Hepatocyte (in vitro differentiated cells): ENCODE results near the gene COX4I1. TPM values are rescaled to one million over a fixed set of nuclear protein-coding genes. Genes with fewer than 3 reads are reported as not detected.
A peak's percentile ranks its signal among the peaks of the same experiment; 100 is the strongest.

Experiments
- DNase-seq: peaks from one replicate; pipeline ENCODE4 v3.0.0-alpha.2; 2016; ENCODE audit warnings: low spot score
- H2AFZ ChIP-seq: fragments of 200-600 bp; sonication (generic); 2 replicates; pipeline ENCODE4 v1.6.0; 2016; ENCODE audit warnings: antibody characterized with exemption, mild to moderate bottlenecking
- H3K27ac ChIP-seq: fragments of 200-600 bp; sonication (generic); 2 replicates; pipeline ENCODE4 v1.5.1; 2016; ENCODE audit warnings: mild to moderate bottlenecking
- H3K27me3 ChIP-seq: fragments of 200-600 bp; sonication (generic); 2 replicates; pipeline ENCODE4 v1.6.1; 2016
- H3K36me3 ChIP-seq: fragments of 200-600 bp; sonication (generic); replicated peaks from 2 replicates; pipeline ENCODE4 v1.5.1; 2016; ENCODE audit warnings: low read depth; ENCODE audit not compliant: insufficient read depth
- H3K4me1 ChIP-seq: fragments of 200-600 bp; sonication (generic); 2 replicates; pipeline ENCODE4 v1.5.1; 2016; ENCODE audit warnings: mild to moderate bottlenecking, moderate library complexity; ENCODE audit not compliant: insufficient read depth
- H3K4me2 ChIP-seq: fragments of 200-600 bp; sonication (generic); 2 replicates; pipeline ENCODE4 v1.6.0; 2016
- H3K4me3 ChIP-seq: fragments of 200-600 bp; sonication (generic); 2 replicates; pipeline ENCODE4 v1.5.1; 2016; ENCODE audit warnings: mild to moderate bottlenecking
- H3K79me2 ChIP-seq: fragments of 200-600 bp; sonication (generic); 2 replicates; pipeline ENCODE4 v1.6.0; 2017; ENCODE audit warnings: mild to moderate bottlenecking
- H3K9me2 ChIP-seq: fragments of 200-600 bp; sonication (generic); replicated peaks from 2 replicates; pipeline ENCODE4 v1.6.0; 2017; ENCODE audit warnings: mild to moderate bottlenecking; ENCODE audit not compliant: insufficient read depth
- H3K9me3 ChIP-seq: fragments of 200-600 bp; sonication (generic); 2 replicates; pipeline ENCODE4 v1.5.1; 2016; ENCODE audit warnings: low read depth, mild to moderate bottlenecking
- H4K20me1 ChIP-seq: fragments of 200-600 bp; sonication (generic); 2 replicates; pipeline ENCODE4 v1.6.0; 2016; ENCODE audit warnings: mild to moderate bottlenecking; ENCODE audit not compliant: insufficient read depth, poor library complexity, severe bottlenecking
- EZH2 ChIP-seq: fragments of 200-600 bp; sonication (generic); IDR thresholded peaks from 2 replicates; pipeline ENCODE4 v1.6.1; 2016; ENCODE audit warnings: antibody characterized with exemption, mild to moderate bottlenecking, borderline replicate concordance
- EZH2phosphoT487 ChIP-seq: fragments of 200-600 bp; sonication (generic); IDR thresholded peaks from one replicate; pipeline ENCODE4 v1.6.1; 2018; ENCODE audit warnings: antibody characterized with exemption, mild to moderate bottlenecking, low read depth, moderate library complexity; ENCODE audit not compliant: unreplicated experiment, severe bottlenecking
- WGBS: methylation state at CpG from one replicate; pipeline ENCODE4 v1.1.6; 2016; ENCODE audit warnings: low lambda C conversion rate; ENCODE audit errors: missing lambda C conversion rate; 5-methylcytosine and 5-hydroxymethylcytosine counted together
- polyA plus RNA-seq: library from polyadenylated mRNA; unstranded; fragments of >200 nt; fragmentation: Nextera tagmentation; extraction: Ambion mirVana; gene quantifications from 2 replicates; pipeline ENCODE4 v1.2.1, GENCODE V29; 2016
- total RNA-seq: library from RNA; depleted of rRNA; stranded (reverse); fragments of >200 nt; gene quantifications from 2 replicates; pipeline ENCODE4 v1.2.3, GENCODE V29; 2014
- TF ChIP-seq, protein P1 (sequence below): fragments of 200-600 bp; sonication (generic); IDR thresholded peaks from 2 replicates; pipeline ENCODE4 v1.5.1; 2016; ENCODE audit warnings: antibody characterized with exemption, mild to moderate bottlenecking; ENCODE audit not compliant: poor library complexity

COX4I1 gene
- total and polyA plus RNA-seq, 2 experiments from 2014 or later = 449 to 655 TPM

DNA sequence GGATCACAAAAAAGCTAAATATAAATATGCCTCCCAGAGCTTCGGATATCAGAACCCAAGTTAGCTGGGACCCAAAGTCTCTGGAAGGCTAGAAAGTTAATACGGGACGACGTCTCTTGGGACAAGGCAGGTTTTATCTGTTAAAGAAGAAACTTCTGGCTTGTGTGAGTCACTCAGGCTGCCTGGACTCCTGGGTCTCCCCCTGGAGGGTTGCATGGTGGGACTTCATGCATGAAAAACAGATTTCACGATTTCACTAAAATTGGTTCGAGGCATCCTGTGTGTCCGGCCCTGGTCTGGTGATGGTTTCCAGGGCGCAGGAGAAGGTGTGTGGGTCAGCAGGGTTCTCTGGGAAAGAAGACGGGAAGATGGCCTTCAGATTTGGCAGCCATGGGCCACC is 47.0 kb downstream of the COX4I1 start:
- Histone ChIP-seq H3K4me1 (peaks cover 7% of the 10 kb centered on the region), H3K36me3 (no peaks in the 10 kb centered on the region), H3K4me2 (no peak overlapping the region), H3K79me2 (no peaks in the 10 kb centered on the region), H3K27ac (no peak overlapping the region), H2AFZ (no peak overlapping the region), H3K9me2 (no peaks in the 10 kb centered on the region), H3K9me3 (no peaks in the 10 kb centered on the region), H4K20me1 (no peaks in the 10 kb centered on the region), H3K27me3 (no peaks in the 10 kb centered on the region), H3K4me3 (no peak overlapping the region)
- no peak for DNase-seq
- WGBS = 93% methylated on average over 9 of the region's 9 CpGs
- no peak for TF ChIP-seq EZH2
- TF ChIP-seq, protein P1, sequence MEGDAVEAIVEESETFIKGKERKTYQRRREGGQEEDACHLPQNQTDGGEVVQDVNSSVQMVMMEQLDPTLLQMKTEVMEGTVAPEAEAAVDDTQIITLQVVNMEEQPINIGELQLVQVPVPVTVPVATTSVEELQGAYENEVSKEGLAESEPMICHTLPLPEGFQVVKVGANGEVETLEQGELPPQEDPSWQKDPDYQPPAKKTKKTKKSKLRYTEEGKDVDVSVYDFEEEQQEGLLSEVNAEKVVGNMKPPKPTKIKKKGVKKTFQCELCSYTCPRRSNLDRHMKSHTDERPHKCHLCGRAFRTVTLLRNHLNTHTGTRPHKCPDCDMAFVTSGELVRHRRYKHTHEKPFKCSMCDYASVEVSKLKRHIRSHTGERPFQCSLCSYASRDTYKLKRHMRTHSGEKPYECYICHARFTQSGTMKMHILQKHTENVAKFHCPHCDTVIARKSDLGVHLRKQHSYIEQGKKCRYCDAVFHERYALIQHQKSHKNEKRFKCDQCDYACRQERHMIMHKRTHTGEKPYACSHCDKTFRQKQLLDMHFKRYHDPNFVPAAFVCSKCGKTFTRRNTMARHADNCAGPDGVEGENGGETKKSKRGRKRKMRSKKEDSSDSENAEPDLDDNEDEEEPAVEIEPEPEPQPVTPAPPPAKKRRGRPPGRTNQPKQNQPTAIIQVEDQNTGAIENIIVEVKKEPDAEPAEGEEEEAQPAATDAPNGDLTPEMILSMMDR = no peak
- TF ChIP-seq EZH2phosphoT487 = no peak

DNA sequence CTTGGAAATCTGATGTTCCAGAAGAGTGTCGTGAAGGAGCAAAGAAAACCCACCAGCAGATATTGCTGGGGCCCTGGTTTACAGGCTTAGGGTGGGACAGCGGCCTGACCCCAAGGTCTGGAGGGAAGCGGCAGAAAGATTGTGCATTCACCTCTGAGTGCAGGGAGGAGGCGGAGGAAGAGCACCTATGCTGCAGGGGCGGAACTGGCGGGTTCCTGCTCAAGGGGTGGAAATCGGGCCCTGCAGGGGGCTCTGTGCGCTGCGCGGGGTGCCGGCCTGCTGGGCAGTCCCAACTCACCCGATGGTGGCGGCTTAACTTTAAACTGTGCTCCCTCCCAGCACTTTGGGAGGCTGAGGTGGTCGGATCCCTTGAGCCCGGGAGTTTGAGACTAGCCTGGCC is 47.5 kb downstream of the COX4I1 start:
- H3K9me3 ChIP-seq = no peaks in the 10 kb centered on the region
- H3K79me2 ChIP-seq = no peaks in the 10 kb centered on the region
- no peaks in the 10 kb centered on the region for H3K36me3 ChIP-seq
- no peak for DNase-seq
- H2AFZ ChIP-seq = no peak overlapping the region
- no peaks in the 10 kb centered on the region for H3K9me2 ChIP-seq
- no peak overlapping the region for H3K27ac ChIP-seq
- TF ChIP-seq EZH2phosphoT487 (no peak), EZH2 (no peak)
- TF ChIP-seq, protein P1 = no peak
- 87% methylated on average over 15 of the region's 15 CpGs for WGBS
- no peaks in the 10 kb centered on the region for H3K27me3 ChIP-seq
- H3K4me1 ChIP-seq = peaks cover 7% of the 10 kb centered on the region
- no peak overlapping the region for H3K4me2 ChIP-seq
- no peaks in the 10 kb centered on the region for H4K20me1 ChIP-seq
- no peak overlapping the region for H3K4me3 ChIP-seq

DNA sequence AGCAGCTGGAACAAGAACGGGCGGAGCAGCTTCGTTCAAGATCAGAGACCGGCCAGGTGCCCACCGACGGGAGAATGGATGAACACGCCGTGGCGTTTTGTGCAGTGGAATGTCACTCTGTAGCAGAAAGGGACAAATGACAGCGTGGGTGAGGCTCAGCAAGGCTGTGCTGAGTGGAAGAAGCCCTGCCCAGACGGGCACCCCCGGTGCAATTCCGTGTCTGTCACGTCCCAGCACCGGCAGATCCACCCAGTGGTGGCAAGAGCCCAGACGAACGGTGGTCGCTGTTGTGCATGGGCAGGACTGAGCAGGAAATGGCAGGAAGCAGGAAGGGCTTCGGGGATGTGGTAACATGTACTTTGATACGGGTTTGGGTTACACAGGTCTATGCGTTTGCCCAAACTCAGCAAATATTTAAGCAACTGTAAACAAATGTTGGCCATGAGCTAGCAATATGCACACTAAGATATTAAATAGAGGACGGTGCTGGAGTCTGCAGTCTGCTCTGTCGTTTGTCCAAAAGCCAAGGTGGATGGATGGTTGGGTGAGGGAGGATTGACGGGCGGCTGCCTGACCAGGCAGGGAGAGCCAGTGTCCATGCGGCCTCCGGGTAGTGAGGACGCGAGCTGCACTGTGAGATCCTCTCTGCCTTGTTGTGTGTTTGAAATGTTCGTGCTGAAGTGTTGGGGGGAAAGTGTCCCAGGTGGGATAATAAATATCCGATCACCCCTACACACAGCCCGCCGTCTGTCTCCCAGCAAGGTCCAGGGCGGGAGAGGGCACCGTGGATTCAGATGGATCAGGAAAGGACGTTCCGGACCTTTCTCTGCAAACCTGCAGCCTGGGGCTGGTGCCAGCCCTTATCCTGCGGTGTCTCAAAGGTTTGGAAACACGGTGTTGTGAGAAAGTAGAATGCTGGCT is 48.4 kb downstream of the COX4I1 start:
- TF ChIP-seq EZH2 (no peak), EZH2phosphoT487 (no peak)
- TF ChIP-seq, protein P1 = no peak
- H3K4me3 ChIP-seq = no peak overlapping the region
- peak; percentile 40 for DNase-seq

More for the DNA sequence above, 48.4 kb downstream of the COX4I1 start:
- Histone ChIP-seq H3K9me2 (no peaks in the 10 kb centered on the region), H3K27me3 (no peaks in the 10 kb centered on the region), H3K79me2 (no peaks in the 10 kb centered on the region), H2AFZ (no peak overlapping the region), H4K20me1 (no peaks in the 10 kb centered on the region), H3K9me3 (no peaks in the 10 kb centered on the region), H3K27ac (no peak overlapping the region), H3K4me2 (peak overlapping the region; percentile 38), H3K4me1 (peaks cover 7% of the 10 kb centered on the region), H3K36me3 (no peaks in the 10 kb centered on the region)
- 71% methylated on average over 39 of the region's 39 CpGs for WGBS
